OCI-LY7 (cell line): Measurements from ENCODE around the gene GRK5. TPM values are rescaled to one million over a fixed set of nuclear protein-coding genes. Genes with fewer than 3 reads are reported as not detected.
A peak's percentile ranks its signal among the peaks of the same experiment; 100 is the strongest.
"Not testable (repeated sequence)": the region's sequence is repeated elsewhere in the genome, so short reads cannot be mapped to it uniquely, and the experiment has no call there.

Source experiments
- BruUV-seq: library from RNA; stranded (reverse); fragments of 400-500 nt; replicated peaks from 2 replicates; lab custom pipeline; 2021; lab: Mats Ljungman, UMichigan
- CTCF ChIA-PET: fragments of 300-600 bp; sonication (Branson Sonifier 250); formaldehyde crosslinking; loops from one replicate; lab custom pipeline; 2022; ENCODE audit warnings: antibody characterized with exemption; ENCODE audit not compliant: unreplicated experiment; lab: Charles Lee
- POLR2A ChIA-PET: fragments of 300-600 bp; sonication (Branson Sonifier 250); formaldehyde crosslinking; loops from one replicate; lab custom pipeline; 2022; ENCODE audit warnings: antibody characterized with exemption; lab: Charles Lee
- DNase-seq: peaks from one replicate; pipeline ENCODE4 v3.0.0-alpha.2; 2015; ENCODE audit warnings: low spot score
- H2AFZ ChIP-seq: fragments of 200-600 bp; sonication (generic), shearing (Covaris generic); 2 replicates; pipeline ENCODE4 v1.6.1; 2014; ENCODE audit warnings: mild to moderate bottlenecking, antibody characterized with exemption, low read length, moderate library complexity
- H3K27ac ChIP-seq: fragments of 200-600 bp; sonication (generic); 2 replicates; pipeline ENCODE4 v1.5.1; 2014; ENCODE audit warnings: mixed run types, low read depth, mild to moderate bottlenecking, moderate library complexity, low read length, inconsistent platforms; ENCODE audit not compliant: poor library complexity, severe bottlenecking
- H3K36me3 ChIP-seq: fragments of 200-600 bp; sonication (generic); 2 replicates; pipeline ENCODE4 v1.6.1; 2014; ENCODE audit warnings: mild to moderate bottlenecking, antibody characterized with exemption, low read length, moderate library complexity, mixed read lengths; ENCODE audit not compliant: insufficient read depth
- H3K4me1 ChIP-seq: fragments of 200-600 bp; sonication (generic); 2 replicates; pipeline ENCODE4 v1.5.1; 2014; ENCODE audit warnings: mild to moderate bottlenecking, low read length; ENCODE audit not compliant: insufficient read depth, poor library complexity, severe bottlenecking
- H3K4me2 ChIP-seq: fragments of 200-600 bp; sonication (generic); 2 replicates; pipeline ENCODE4 v1.6.1; 2014; ENCODE audit warnings: mild to moderate bottlenecking, low read length
- H3K4me3 ChIP-seq: fragments of 200-600 bp; sonication (generic); 2 replicates; pipeline ENCODE4 v1.5.1; 2014; ENCODE audit warnings: mild to moderate bottlenecking, low read depth, low read length; ENCODE audit not compliant: poor library complexity, severe bottlenecking
- H3K79me2 ChIP-seq: fragments of 200-600 bp; sonication (generic); 2 replicates; pipeline ENCODE4 v1.6.1; 2016; ENCODE audit warnings: low read depth, mild to moderate bottlenecking, low read length, moderate library complexity, mixed read lengths; ENCODE audit not compliant: insufficient read depth
- H3K9me2 ChIP-seq: fragments of 200-600 bp; sonication (generic); 2 replicates; pipeline ENCODE4 v1.6.1; 2016; ENCODE audit warnings: mild to moderate bottlenecking, low read length, mixed read lengths; ENCODE audit not compliant: insufficient read depth
- H3K9me3 ChIP-seq: fragments of 200-600 bp; sonication (generic); 2 replicates; pipeline ENCODE4 v1.6.1; 2014; ENCODE audit warnings: mild to moderate bottlenecking, mixed run types, low read length, mixed read lengths
- H4K20me1 ChIP-seq: fragments of 200-600 bp; sonication (generic); 2 replicates; pipeline ENCODE4 v1.6.1; 2014; ENCODE audit warnings: mild to moderate bottlenecking, antibody characterized with exemption, low read length, moderate library complexity, mixed read lengths; ENCODE audit not compliant: insufficient read depth
- CTCF ChIP-seq: fragments of 200-600 bp; sonication (generic); conservative IDR thresholded peaks from 2 replicates; pipeline ENCODE4 v1.5.1; 2014; ENCODE audit warnings: mild to moderate bottlenecking, antibody characterized with exemption, low read length, moderate library complexity, mixed read lengths
- EZH2phosphoT487 ChIP-seq: fragments of 200-600 bp; sonication (generic); IDR thresholded peaks from 2 replicates; pipeline ENCODE4 v1.6.1; 2018; ENCODE audit warnings: low read depth, borderline replicate concordance, mild to moderate bottlenecking, mixed run types, antibody characterized with exemption, low read length, moderate library complexity, mixed read lengths
- intact Hi-C: fragments of 100-400 bp; cut with micrococcal nuclease; formaldehyde crosslinking; loops from one replicate; pipeline ENCODE4 v1.10.0; 2022; ENCODE audit not compliant: unreplicated experiment
- total RNA-seq, 2 experiments: library from RNA; depleted of rRNA in 1 of 2; stranded (reverse); fragments of >200 nt in 1 of 2; shearing (Covaris generic) in 1 of 2; gene quantifications; 2 replicates each; pipeline ENCODE4 v1.2.3, GENCODE V29; 2014 to 2022

GRK5 gene
- total RNA-seq, 2 experiments from 2014 or later, result 4.7 to 10.2 TPM

GRCh38 chr10:119273413-119273812 is 66.0 kb downstream of the GRK5 start:
- no peak overlapping the region for H3K4me2 ChIP-seq
- DNase-seq, result no peak
- no TSS peak for BruUV-seq
- H3K9me2 ChIP-seq, result no peaks in the 10 kb centered on the region
- CTCF ChIA-PET, result no interaction called here
- no peak overlapping the region for H2AFZ ChIP-seq
- H4K20me1 ChIP-seq, result no peaks in the 10 kb centered on the region
- intact Hi-C loops, result no loop called here
- no peaks in the 10 kb centered on the region for H3K9me3 ChIP-seq
- H3K36me3 ChIP-seq, result no peaks in the 10 kb centered on the region
- TF ChIP-seq EZH2phosphoT487, result no peak
- no peak for TF ChIP-seq CTCF
- H3K79me2 ChIP-seq, result no peaks in the 10 kb centered on the region
- no peak overlapping the region for H3K4me3 ChIP-seq
- H3K4me1 ChIP-seq, result peaks cover 17% of the 10 kb centered on the region
- POLR2A ChIA-PET, result interaction anchor here (0.6 kb wide), 1 partner anchor 39 kb away, joined by 3 read pairs; no protein-coding TSS in a partner anchor
- no peak overlapping the region for H3K27ac ChIP-seq

- peak overlapping the region; percentile 20 for H3K4me2 ChIP-seq
- no TSS peak for BruUV-seq
- TF ChIP-seq CTCF (0 out of 2 replicates have a peak, but pooled peaks have one; percentile 32), EZH2phosphoT487 (no peak)
- intact Hi-C loops, result no loop called here
- ChIA-PET POLR2A (interaction anchor here (0.8 kb wide), 1 partner anchor 15 kb away, joined by 3 read pairs; no protein-coding TSS in a partner anchor), CTCF (interaction anchor here (0.6 kb wide), 1 partner anchor 9 kb away, joined by 3 read pairs; no protein-coding TSS in a partner anchor)
- no peak overlapping the region for H3K27ac ChIP-seq
- H3K36me3 ChIP-seq, result no peaks in the 10 kb centered on the region
- no peaks in the 10 kb centered on the region for H4K20me1 ChIP-seq
- H3K79me2 ChIP-seq, result no peaks in the 10 kb centered on the region
- no peaks in the 10 kb centered on the region for H3K9me2 ChIP-seq
- no peak overlapping the region for H2AFZ ChIP-seq
- H3K9me3 ChIP-seq, result no peaks in the 10 kb centered on the region
- peaks cover 17% of the 10 kb centered on the region for H3K4me1 ChIP-seq
- DNase-seq, result peak; percentile 48
- no peak overlapping the region for H3K4me3 ChIP-seq
These were observed 67.2 kb downstream of the GRK5 start for GRCh38 chr10:119274519-119275045.

- Histone ChIP-seq H3K4me3 (no peak overlapping the region), H3K79me2 (no peaks in the 10 kb centered on the region), H3K4me1 (peaks cover 17% of the 10 kb centered on the region), H2AFZ (no peak overlapping the region), H3K9me3 (no peaks in the 10 kb centered on the region), H3K27ac (no peak overlapping the region), H4K20me1 (no peaks in the 10 kb centered on the region), H3K9me2 (no peaks in the 10 kb centered on the region), H3K4me2 (peak overlapping the region; percentile 20), H3K36me3 (no peaks in the 10 kb centered on the region)
- TF ChIP-seq CTCF (no peak), EZH2phosphoT487 (no peak)
- CTCF ChIA-PET, result interaction anchor here (0.6 kb wide), 1 partner anchor 9 kb away, joined by 3 read pairs; no protein-coding TSS in a partner anchor
- intact Hi-C loops, result no loop called here
- BruUV-seq, result no TSS peak
- no peak for DNase-seq
- POLR2A ChIA-PET, result no interaction called here
These were observed 67.7 kb downstream of the GRK5 start for GRCh38 chr10:119275085-119275484.

GRCh38 chr10:119276194-119276593 is 68.8 kb downstream of the GRK5 start:
- H3K4me3 ChIP-seq, BruUV-seq, intact Hi-C loops, H3K27ac ChIP-seq, POLR2A ChIA-PET, H3K79me2 ChIP-seq, H3K9me3 ChIP-seq, CTCF ChIA-PET, H4K20me1 ChIP-seq, DNase-seq, H2AFZ ChIP-seq, H3K36me3 ChIP-seq, H3K4me2 ChIP-seq, H3K9me2 ChIP-seq: not testable (repeated sequence)
- peaks cover 17% of the 10 kb centered on the region for H3K4me1 ChIP-seq
